SHP77 (cell line): ENCODE results near the gene CAMTA1.

Experiments
- DNase-seq, 2 experiments: peaks; one replicate each; lab custom pipeline; 2025; lab: John Stamatoyannopoulos, UW

CAMTA1 gene

GRCh38 chr1:7732331-7732730, 947.1 kb downstream of the CAMTA1 start:
- no peak for DNase-seq

- no peak for DNase-seq
These were observed 948.0 kb downstream of the CAMTA1 start for GRCh38 chr1:7733276-7733675.

GRCh38 chr1:7738044-7738443, 952.8 kb downstream of the CAMTA1 start:
- no peak for DNase-seq

- DNase-seq, result no peak
These were observed 958.1 kb downstream of the CAMTA1 start for GRCh38 chr1:7743346-7743745.

GRCh38 chr1:7744882-7745281, 959.6 kb downstream of the CAMTA1 start:
- no peak for DNase-seq

- DNase-seq, result no peak
These were observed 960.5 kb downstream of the CAMTA1 start for GRCh38 chr1:7745783-7746182.

- DNase-seq, result no peak
These were observed 962.4 kb downstream of the CAMTA1 start for GRCh38 chr1:7747605-7748004.

- no peak for DNase-seq
These were observed 963.9 kb downstream of the CAMTA1 start for GRCh38 chr1:7749126-7749525.

- DNase-seq, result no peak
These were observed 965.9 kb downstream of the CAMTA1 start for GRCh38 chr1:7751174-7751573.

- peak; percentile 49 to 53 for DNase-seq
These were observed 967.5 kb downstream of the CAMTA1 start for GRCh38 chr1:7752512-7753417.

- DNase-seq, result no peak
These were observed 968.4 kb downstream of the CAMTA1 start for GRCh38 chr1:7753641-7754040.

- no peak for DNase-seq
These were observed 969.0 kb downstream of the CAMTA1 start for GRCh38 chr1:7754234-7754633.

- DNase-seq, result peak; percentile 6 to 8
These were observed 970.2 kb downstream of the CAMTA1 start for GRCh38 chr1:7755448-7755847.

GRCh38 chr1:7760245-7760644, 975.0 kb downstream of the CAMTA1 start:
- no peak for DNase-seq

GRCh38 chr1:7761103-7761502, 975.8 kb downstream of the CAMTA1 start:
- DNase-seq, result no peak

- no peak for DNase-seq
These were observed 981.9 kb downstream of the CAMTA1 start for GRCh38 chr1:7767176-7767575.

GRCh38 chr1:7768583-7768982, 983.3 kb downstream of the CAMTA1 start:
- no peak for DNase-seq

GRCh38 chr1:7769673-7770412, 984.6 kb downstream of the CAMTA1 start:
- DNase-seq, result no peak

- no peak for DNase-seq
These were observed 985.4 kb downstream of the CAMTA1 start for GRCh38 chr1:7770669-7770996.

- DNase-seq, result peak; percentile 32 to 44
These were observed 986.0 kb downstream of the CAMTA1 start, which contains the start of gene VAMP3 for GRCh38 chr1:7770997-7771822. Gene VAMP3, plus strand, starts transcription at chr1:7771296. Its CDS starts 88 bp downstream, at chr1:7771384.

GRCh38 chr1:7771823-7772299, 986.6 kb downstream of the CAMTA1 start:
- no peak for DNase-seq

GRCh38 chr1:7777591-7777990, 992.3 kb downstream of the CAMTA1 start:
- no peak for DNase-seq
